HG03460 (cell line): ENCODE measurements around the gene CCDC149.

Experiments
- ATAC-seq: cut with Tn5 transposase; IDR thresholded peaks from one replicate; pipeline ENCODE4 v1.9.1; 2021; ENCODE audit not compliant: unreplicated experiment

The CCDC149 gene

GRCh38 chr4:24805566-24805965 lies 107.3 kb downstream of the CCDC149 start:
- ATAC-seq, result no peak

- ATAC-seq, result no peak
These were observed 107.8 kb downstream of the CCDC149 start for GRCh38 chr4:24805067-24805466.

DNA sequence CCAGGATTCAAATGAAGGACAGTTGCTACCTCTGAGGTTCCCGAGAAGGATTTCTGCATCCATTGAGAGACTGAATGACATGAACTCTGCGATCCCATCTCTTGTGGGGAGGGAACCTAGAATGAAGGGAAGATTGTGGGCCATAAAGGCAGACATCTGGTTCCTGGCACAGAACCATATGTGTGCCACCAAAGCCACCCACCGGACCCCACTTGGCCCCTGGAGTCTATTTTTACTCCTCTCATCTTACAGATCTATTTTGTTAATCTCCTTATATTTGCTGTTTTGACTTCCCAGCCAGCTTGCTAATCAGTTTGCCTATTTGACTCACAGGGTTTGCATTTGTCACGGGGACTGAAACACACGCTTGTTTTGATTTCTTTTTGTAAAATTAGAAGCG lies 110.2 kb downstream of the CCDC149 start:
- ATAC-seq, result no peak

DNA sequence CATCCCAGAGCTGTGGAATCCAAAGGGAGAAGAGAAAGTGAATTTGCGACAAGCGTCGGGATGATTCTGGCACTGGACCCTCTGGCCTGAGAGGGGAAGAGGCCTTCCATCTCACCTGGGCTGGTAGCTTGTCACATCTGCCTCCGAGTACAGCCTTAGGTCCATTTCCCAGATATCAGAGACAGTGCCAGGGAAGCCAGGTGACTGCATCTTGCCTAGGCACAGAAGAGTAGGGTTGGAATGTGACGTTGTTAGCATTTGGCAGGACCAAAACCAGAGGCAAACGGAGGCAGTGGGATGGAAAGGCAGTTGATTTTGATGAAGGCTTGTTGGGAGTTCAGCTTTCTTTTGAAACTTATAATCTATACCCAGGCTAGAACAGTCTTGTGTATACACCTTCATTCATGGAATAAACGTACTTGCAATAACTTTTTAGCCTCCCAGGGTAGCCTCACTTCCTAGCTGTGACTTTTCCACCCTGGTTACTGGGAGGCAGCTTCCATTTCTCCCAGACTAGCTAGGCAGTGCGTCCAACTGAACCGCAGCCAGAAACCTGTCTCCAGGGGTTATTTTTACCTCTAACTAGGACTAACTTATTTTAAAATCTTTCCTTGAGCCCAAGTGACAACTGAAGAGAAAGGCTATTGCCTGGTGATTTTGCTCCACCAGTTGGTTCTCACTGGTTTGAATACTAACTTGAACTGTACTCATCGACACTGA lies 111.5 kb downstream of the CCDC149 start:
- no peak for ATAC-seq

DNA sequence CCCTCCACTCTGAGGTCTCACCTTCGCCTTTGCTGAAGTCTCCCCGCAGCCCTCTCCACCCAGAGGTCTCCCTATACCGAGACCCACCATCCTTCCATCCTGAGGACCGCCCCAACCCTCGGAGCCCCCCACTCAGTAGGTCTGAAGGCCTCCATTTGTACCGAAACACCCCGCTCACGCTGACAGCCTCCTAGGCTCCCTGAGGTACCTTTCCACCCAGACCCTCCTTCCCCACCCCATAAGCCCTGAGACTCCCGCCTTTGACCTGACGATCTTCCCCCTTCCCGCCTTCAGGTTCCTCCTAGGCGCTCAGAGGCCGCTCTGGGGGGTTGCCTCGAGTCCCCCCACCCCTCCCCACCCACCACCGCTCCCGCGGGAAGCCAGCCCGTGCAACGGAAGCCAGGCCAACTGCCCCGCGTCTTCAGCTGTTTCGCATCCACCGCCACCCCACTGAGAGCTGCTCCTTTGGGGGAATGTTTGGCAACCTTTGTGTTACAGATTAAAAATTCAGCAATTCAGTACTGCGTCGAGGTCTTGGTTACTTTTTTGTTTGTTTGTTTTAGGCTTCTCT lies 112.4 kb downstream of the CCDC149 start:
- no peak for ATAC-seq

GRCh38 chr4:24799544-24800324 lies 113.1 kb downstream of the CCDC149 start:
- ATAC-seq, result no peak

DNA sequence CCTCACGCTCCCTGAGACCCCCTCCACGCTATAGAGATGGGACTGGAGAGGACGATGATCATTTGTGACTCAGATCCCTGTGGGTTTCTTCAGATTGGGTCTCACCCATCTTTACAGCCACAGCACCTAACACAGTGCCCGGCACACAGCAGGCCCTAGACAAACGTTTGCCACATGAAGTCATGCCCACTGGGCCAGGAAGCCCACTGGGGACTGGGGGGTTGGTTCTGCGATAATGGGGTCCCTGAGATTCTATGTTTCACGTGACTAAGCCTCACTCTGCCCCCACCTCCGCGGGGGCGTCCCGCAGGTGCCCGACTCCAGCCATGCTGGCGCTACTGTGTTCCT lies 113.7 kb downstream of the CCDC149 start:
- no peak for ATAC-seq

GRCh38 chr4:24798036-24798610 lies 114.7 kb downstream of the CCDC149 start:
- ATAC-seq, result no peak

GRCh38 chr4:24796620-24797019 lies 116.2 kb downstream of the CCDC149 start:
- ATAC-seq, result no peak

GRCh38 chr4:24795666-24796381 lies 117.0 kb downstream of the CCDC149 start:
- ATAC-seq, result no peak

GRCh38 chr4:24794916-24795665 lies 117.8 kb downstream of the CCDC149 start, which contains the start of gene SOD3:
SOD3 (plus strand) TSS chr4:24795573; CDS start chr4:24799522, 3,949 bp downstream.
- ATAC-seq, result no peak

- no peak for ATAC-seq
These were observed 118.4 kb downstream of the CCDC149 start for GRCh38 chr4:24794480-24794879.

GRCh38 chr4:24794051-24794450 lies 118.8 kb downstream of the CCDC149 start:
- no peak for ATAC-seq

DNA sequence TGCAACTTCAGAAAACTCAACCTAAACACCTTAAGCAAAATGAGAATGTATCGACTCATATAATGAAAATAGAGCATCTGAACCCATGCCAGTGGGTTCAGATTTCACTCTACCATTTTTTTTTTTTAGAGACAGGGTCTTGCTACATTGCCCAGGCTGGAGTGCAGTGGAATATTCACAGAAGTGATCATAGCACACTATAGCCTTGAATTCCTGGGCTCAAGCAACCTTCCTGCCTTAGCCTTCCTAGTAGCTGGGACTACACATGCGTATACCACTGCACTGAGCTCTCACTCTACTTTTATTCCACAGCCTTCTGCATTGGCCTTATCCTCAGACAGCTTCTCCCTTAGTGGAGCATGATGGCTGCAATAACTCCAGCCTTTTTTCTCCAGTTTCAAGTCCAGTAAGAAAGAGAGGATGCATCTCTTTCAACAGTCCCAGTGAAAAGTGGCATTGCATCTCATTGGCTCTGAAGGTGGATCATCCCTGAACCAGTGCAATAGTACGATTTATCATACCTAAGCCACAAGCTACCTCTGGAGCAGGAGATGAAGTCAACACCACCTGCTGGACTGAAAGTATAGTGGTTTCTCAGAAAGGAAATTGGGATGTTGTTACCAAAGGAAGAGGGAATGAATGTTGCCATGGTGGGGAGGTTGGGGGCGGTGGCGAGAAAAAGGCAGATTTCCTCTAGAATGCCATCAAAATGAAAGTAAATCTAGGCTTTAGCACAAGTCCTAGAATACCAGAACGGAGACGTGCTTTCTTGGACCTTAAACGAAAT lies 119.4 kb downstream of the CCDC149 start:
- no peak for ATAC-seq

DNA sequence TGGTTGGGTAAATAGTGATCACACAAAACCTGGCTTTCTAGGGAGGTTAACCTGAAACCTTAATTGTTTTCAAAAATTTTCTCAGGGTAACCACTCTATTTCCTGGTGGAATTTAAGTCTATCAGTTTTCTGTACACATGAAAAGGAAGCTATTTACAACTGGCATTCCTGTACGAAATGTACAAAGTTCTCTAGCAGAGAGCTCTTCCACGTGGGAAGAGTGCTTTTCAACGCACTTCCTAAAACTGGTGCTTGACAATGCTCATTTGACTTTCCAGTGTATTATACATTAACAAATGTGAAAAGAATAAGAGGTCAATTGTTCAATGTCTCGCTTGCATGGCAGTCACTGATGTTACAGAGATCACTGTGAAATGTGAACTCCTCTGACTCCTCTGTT lies 120.3 kb downstream of the CCDC149 start:
- ATAC-seq, result no peak

GRCh38 chr4:24791043-24791442 lies 121.8 kb downstream of the CCDC149 start:
- ATAC-seq, result no peak

DNA sequence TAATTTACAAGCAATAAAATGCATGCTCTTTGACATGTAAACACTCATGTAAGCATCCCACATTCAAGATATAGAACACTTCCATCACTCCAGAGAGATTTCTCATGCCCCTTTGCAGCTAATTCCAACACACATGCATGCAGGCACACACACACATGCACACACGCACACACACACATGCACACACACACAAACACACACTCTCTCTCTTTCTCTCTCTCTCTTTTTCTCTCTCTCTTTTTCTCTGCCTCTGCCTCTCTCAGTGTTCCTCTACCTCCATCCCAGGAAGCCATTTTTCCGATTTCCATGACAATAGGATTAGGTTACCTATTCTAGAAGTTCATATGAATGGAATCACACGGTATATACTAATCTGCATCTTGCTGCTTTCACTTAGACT lies 129.3 kb downstream of the CCDC149 start:
- no peak for ATAC-seq

GRCh38 chr4:24781999-24782745 lies 130.7 kb downstream of the CCDC149 start:
- ATAC-seq, result no peak

- no peak for ATAC-seq
These were observed 131.8 kb downstream of the CCDC149 start for GRCh38 chr4:24780936-24781495.
